Caco-2 (cell line): ENCODE results near the gene LAMC2. TPM values are rescaled to one million over a fixed set of nuclear protein-coding genes. Genes with fewer than 3 reads are reported as not detected.

Source experiments
- BruUV-seq: library from RNA; stranded (reverse); fragments of 400-500 nt; replicated peaks from 2 replicates; lab custom pipeline; 2021; lab: Mats Ljungman, UMichigan
- CTCF ChIA-PET: fragments of 300-600 bp; sonication (Branson Sonifier 250); formaldehyde crosslinking; loops from one replicate; lab custom pipeline; 2022; ENCODE audit warnings: antibody characterized with exemption; lab: Charles Lee
- POLR2A ChIA-PET: fragments of 300-600 bp; sonication (Branson Sonifier 250); formaldehyde crosslinking; loops from one replicate; lab custom pipeline; 2022; ENCODE audit warnings: antibody characterized with exemption; lab: Charles Lee
- DNase-seq, 2 experiments: peaks; one replicate each; pipeline versions ENCODE4 v3.0.0 to v3.0.0-alpha.2; 2020 to 2022
- H3K27me3 ChIP-seq: replicated peaks from 2 replicates; pipeline ENCODE4 v1.6.0; 2011; ENCODE audit warnings: low read length; ENCODE audit not compliant: control insufficient read depth, insufficient read depth
- H3K36me3 ChIP-seq: 2 replicates; pipeline ENCODE4 v1.5.1; 2011; ENCODE audit warnings: low read length; ENCODE audit not compliant: control insufficient read depth, insufficient read depth
- H3K4me1 ChIP-seq: fragments of 250-450 bp; sonication (Bioruptor Pico); 2 replicates; pipeline ENCODE4 v1.5.1; 2020; ENCODE audit warnings: mild to moderate bottlenecking
- H3K4me3 ChIP-seq: 2 replicates; pipeline ENCODE4 v1.5.1; 2011; ENCODE audit warnings: low read depth, mild to moderate bottlenecking, control low read depth, low read length
- H3K9me3 ChIP-seq: fragments of 250-450 bp; sonication (Bioruptor Pico); 2 replicates; pipeline ENCODE4 v1.5.1; 2020; ENCODE audit warnings: mild to moderate bottlenecking, moderate library complexity
- H3K27ac Mint-ChIP-seq: one replicate; pipeline ENCODE4 v1.8.0; 2022; ENCODE audit warnings: mixed read lengths; ENCODE audit not compliant: unreplicated experiment
- H3K27me3 Mint-ChIP-seq: one replicate; pipeline ENCODE4 v1.8.0; 2022; ENCODE audit warnings: mixed read lengths; ENCODE audit not compliant: insufficient read depth, unreplicated experiment
- H3K36me3 Mint-ChIP-seq: one replicate; pipeline ENCODE4 v1.8.0; 2022; ENCODE audit warnings: mild to moderate bottlenecking, mixed read lengths; ENCODE audit not compliant: insufficient read depth, unreplicated experiment
- H3K4me1 Mint-ChIP-seq: one replicate; pipeline ENCODE4 v1.8.0; 2022; ENCODE audit warnings: low read depth, mixed read lengths; ENCODE audit not compliant: unreplicated experiment
- H3K4me3 Mint-ChIP-seq: one replicate; pipeline ENCODE4 v1.8.0; 2022; ENCODE audit warnings: mild to moderate bottlenecking, moderate library complexity, mixed read lengths; ENCODE audit not compliant: unreplicated experiment
- H3K9me3 Mint-ChIP-seq: one replicate; pipeline ENCODE4 v1.8.0; 2022; ENCODE audit warnings: mixed read lengths; ENCODE audit not compliant: unreplicated experiment
- CTCF ChIP-seq, 2 experiments: fragments of 200-600 bp in 1 of 2; IDR thresholded peaks; 1 replicate in 1 of 2; 2 replicates in 1 of 2; pipeline versions ENCODE4 v1.5.1 to v1.8.0; 2011 to 2022; ENCODE audit warnings: antibody characterized with exemption in 1 of 2, control low read depth in 1 of 2, inconsistent platforms in 1 of 2, low read depth in 1 of 2, low read length in 1 of 2, mild to moderate bottlenecking in 1 of 2, moderate library complexity in 1 of 2; ENCODE audit not compliant: insufficient read depth in 1 of 2, severe bottlenecking in 1 of 2, unreplicated experiment in 1 of 2
- intact Hi-C: fragments of 100-400 bp; cut with micrococcal nuclease; formaldehyde crosslinking; loops from one replicate; pipeline ENCODE4 v1.10.0; 2022; ENCODE audit not compliant: unreplicated experiment
- total RNA-seq: library from RNA; stranded (reverse); gene quantifications from 2 replicates; pipeline ENCODE4 v1.2.3, GENCODE V29; 2022

The LAMC2 gene
- total RNA-seq, 1 experiment from 2014 or later: 34.9 TPM

- no TSS peak for BruUV-seq
- Histone ChIP-seq H3K27me3 (no peaks in the 10 kb centered on the region), H3K4me3 (no peak overlapping the region), H3K4me1 (peaks cover 77% of the 10 kb centered on the region), H3K36me3 (peaks cover 1% of the 10 kb centered on the region; the same call in 1 of the 2 replicates), H3K9me3 (no peaks in the 10 kb centered on the region)
- no peaks in the 10 kb centered on the region for H3K9me3 Mint-ChIP-seq
- ChIA-PET CTCF (interaction anchor here (1.0 kb wide), 1 partner anchor 11 kb away, joined by 3 read pairs; no protein-coding TSS in a partner anchor), POLR2A (no interaction called here)
- DNase-seq: peak; percentile 76 to 93
- peak overlapping the region; percentile 51 for H3K27ac Mint-ChIP-seq
- H3K36me3 Mint-ChIP-seq: peaks cover 13% of the 10 kb centered on the region
- H3K27me3 Mint-ChIP-seq: no peaks in the 10 kb centered on the region
- H3K4me3 Mint-ChIP-seq: no peak overlapping the region
- TF ChIP-seq CTCF (IDR thresholded peaks at IDR 0.05; ENCODE audit: insufficient read depth in 1 of 2, low read depth in 1 of 2, low read length in 1 of 2, severe bottlenecking in 1 of 2, unreplicated experiment in 1 of 2): no peak
- intact Hi-C loops: loop anchor here (2.0 kb wide), 3 partner anchors 40 to 308 kb away; no protein-coding TSS in a partner anchor
- peaks cover 45% of the 10 kb centered on the region for H3K4me1 Mint-ChIP-seq
Measured at GRCh38 chr1:183276386-183277080, 90.5 kb downstream of the LAMC2 start.

DNA sequence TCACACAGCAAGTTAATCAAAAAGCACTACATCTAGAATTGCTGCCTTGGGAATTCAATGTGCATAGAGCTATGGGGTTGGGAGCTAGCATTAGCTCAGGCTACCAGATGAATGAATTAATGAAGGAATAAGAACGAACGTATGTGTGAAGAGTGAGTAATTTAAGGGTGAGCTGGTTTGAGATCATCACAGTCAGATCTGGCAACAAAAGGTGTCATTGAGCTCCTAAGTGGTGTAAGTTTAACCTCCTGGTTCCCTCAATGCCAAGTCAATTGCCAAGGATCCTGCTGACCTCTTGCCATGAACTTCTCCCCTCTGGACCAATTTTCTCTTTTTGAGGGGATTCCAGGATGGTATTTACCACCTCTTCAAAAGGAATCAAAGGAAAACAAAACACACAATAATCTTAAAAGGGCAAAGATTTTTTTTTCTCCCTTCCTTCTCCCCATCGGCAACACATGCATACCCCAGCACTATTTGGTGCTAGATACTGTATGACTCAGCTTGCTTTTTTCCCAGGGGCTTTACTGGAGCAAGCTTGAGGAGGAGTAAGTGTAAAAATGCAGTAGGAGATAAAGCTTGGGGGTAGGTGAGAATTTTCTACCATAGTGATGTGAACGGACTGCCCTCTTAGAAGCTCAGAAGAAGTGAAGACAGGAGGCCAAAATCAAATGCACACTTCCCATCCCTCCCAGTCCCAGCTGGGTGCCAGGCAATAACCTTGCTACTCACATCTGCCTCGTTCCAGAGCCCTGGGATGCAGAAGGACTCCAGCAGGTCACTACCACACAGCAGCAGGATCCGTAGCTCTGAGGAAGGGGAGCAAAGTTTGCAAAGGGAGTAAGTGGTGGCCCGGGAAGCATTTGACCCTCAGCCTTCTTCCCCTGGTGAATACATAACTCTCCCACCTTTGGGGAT is 92.0 kb downstream of the LAMC2 start:
- H3K4me3 Mint-ChIP-seq: no peak overlapping the region
- H3K36me3 ChIP-seq: peaks cover 1% of the 10 kb centered on the region; the same call in 1 of the 2 replicates
- peak overlapping the region; percentile 16 for H3K27ac Mint-ChIP-seq
- no peaks in the 10 kb centered on the region for H3K9me3 Mint-ChIP-seq
- H3K36me3 Mint-ChIP-seq: peaks cover 6% of the 10 kb centered on the region
- ChIA-PET CTCF (interaction anchor here (1.2 to 1.4 kb wide), 2 partner anchors 9 to 40 kb away, joined by 3 read pairs; no protein-coding TSS in a partner anchor), POLR2A (no interaction called here)
- H3K9me3 ChIP-seq: no peaks in the 10 kb centered on the region
- no peak for TF ChIP-seq CTCF (IDR thresholded peaks at IDR 0.05; ENCODE audit: insufficient read depth in 1 of 2, low read depth in 1 of 2, low read length in 1 of 2, severe bottlenecking in 1 of 2, unreplicated experiment in 1 of 2)
- BruUV-seq: no TSS peak
- H3K4me3 ChIP-seq: no peak overlapping the region
- intact Hi-C loops: loop anchor here (2.0 kb wide), 3 partner anchors 41 to 309 kb away; no protein-coding TSS in a partner anchor
- no peaks in the 10 kb centered on the region for H3K27me3 ChIP-seq
- peaks cover 72% of the 10 kb centered on the region for H3K4me1 ChIP-seq
- peaks cover 45% of the 10 kb centered on the region for H3K4me1 Mint-ChIP-seq
- no peaks in the 10 kb centered on the region for H3K27me3 Mint-ChIP-seq
- no peak for DNase-seq
